ENCODE results near the gene BCO1. TPM values are rescaled to one million over a fixed set of nuclear protein-coding genes. Genes with fewer than 3 reads are reported as not detected.

The BCO1 gene
- total RNA-seq, 2 experiments from 2014 or later: not detected

DNA sequence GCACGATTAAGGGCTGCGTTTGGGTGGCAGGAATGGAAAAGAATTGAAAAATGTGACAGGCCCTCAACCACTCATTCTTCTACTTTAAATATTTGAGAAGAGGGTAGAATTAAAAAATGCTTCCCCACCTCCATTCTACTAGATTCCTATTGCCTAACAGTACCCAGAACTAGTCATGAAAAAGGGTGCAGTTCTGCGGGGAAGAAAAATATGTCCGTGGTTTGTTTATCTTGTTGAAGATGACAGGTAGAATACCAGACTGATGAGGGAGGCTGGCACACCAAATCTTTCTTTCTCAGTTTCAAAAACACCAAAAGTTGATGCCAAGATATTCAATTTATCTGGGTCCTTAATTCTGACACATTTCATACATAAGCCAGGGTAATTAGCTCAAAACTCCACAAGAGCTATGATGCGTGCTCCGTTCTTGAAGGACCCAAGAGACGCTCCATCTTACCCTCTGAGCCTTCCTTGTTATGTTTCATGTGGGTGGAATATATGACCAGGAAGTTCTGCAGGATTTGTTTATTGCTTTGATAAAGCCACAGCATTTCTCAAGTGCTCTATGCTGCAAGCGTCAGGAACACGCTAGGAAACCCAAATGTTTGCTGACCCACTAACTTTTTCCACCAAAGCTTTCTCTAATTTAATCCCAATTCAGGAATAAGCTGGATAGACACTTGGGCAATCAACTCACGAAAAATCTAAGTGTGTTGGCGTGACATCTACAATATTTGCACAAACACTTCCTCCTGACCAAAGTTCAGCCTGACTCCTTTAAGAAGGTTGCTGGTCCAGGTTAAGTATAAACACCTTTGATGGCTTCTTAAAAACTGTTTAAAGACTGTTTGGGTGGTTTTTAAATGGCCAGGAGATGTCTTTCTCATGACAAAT, 55.7 kb downstream of the BCO1 start:
- Mint-ChIP-seq H3K4me3 (no peak overlapping the region), H3K4me1 (no peaks in the 10 kb centered on the region), H3K9me3 (no peaks in the 10 kb centered on the region), H3K27ac (no peak overlapping the region), H3K27me3 (peaks cover 12% of the 10 kb centered on the region), H3K36me3 (ENCODE audit: low read depth) (no peaks in the 10 kb centered on the region)
- no peak for DNase-seq
- ChIA-PET POLR2A (no interaction called here), CTCF (no interaction called here)

DNA sequence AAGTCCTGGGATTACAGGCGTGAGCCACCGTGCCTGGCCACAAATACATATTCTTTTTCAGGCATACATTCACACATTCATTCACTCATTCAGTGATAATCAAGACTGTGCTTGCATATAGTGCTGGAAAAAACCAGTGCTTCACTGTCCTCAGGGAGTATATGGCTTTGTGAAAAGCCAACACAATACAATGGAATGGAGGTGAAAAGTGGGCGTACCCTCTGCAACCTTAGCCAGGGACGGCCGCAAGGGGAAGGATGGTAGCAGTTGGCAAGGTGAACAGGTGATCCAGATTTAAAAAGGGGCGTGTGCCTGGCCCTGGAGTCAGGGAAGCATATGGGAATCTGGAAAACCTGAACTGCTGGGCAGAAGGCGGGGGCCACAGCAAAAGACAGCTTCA, 58.1 kb downstream of the BCO1 start:
- CTCF ChIA-PET: interaction anchor here (0.8 kb wide), 1 partner anchor 35 kb away, joined by 3 read pairs; no protein-coding TSS in a partner anchor
- POLR2A ChIA-PET: no interaction called here
- Mint-ChIP-seq H3K27me3 (peaks cover 14% of the 10 kb centered on the region), H3K4me1 (no peaks in the 10 kb centered on the region), H3K27ac (no peak overlapping the region), H3K36me3 (ENCODE audit: low read depth) (no peaks in the 10 kb centered on the region), H3K9me3 (no peaks in the 10 kb centered on the region), H3K4me3 (no peak overlapping the region)
- no peak for DNase-seq

DNA sequence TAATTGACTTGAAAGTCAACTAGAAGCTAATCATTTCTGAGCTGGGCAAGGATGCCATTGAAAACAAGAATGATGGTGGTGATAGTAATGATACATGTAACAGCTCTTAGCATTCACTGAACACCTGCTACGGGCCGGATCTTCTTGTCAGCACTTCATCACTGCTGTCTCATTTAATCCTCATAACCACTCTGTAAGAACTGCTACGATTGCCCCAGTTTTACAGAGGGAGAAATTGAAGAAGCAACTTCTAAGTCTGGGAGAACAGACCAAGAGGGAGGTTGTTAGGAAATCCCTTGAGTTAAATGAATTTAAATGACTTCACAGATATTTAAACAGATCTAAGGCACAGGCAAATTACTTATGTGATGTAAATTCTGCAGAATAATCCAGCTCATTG, 69.3 kb downstream of the BCO1 start:
- Mint-ChIP-seq H3K36me3 (ENCODE audit: low read depth) (no peaks in the 10 kb centered on the region), H3K4me1 (peaks cover 7% of the 10 kb centered on the region), H3K9me3 (no peaks in the 10 kb centered on the region), H3K27ac (no peak overlapping the region), H3K4me3 (no peak overlapping the region), H3K27me3 (no peaks in the 10 kb centered on the region)
- ChIA-PET CTCF (interaction anchor here (0.6 to 1.5 kb wide), 3 partner anchors 50 to 1762 kb away, joined by 3 to 8 read pairs (median 3); partner anchors contain the start of gene ATMIN), POLR2A (no interaction called here)
- DNase-seq: no peak

DNA sequence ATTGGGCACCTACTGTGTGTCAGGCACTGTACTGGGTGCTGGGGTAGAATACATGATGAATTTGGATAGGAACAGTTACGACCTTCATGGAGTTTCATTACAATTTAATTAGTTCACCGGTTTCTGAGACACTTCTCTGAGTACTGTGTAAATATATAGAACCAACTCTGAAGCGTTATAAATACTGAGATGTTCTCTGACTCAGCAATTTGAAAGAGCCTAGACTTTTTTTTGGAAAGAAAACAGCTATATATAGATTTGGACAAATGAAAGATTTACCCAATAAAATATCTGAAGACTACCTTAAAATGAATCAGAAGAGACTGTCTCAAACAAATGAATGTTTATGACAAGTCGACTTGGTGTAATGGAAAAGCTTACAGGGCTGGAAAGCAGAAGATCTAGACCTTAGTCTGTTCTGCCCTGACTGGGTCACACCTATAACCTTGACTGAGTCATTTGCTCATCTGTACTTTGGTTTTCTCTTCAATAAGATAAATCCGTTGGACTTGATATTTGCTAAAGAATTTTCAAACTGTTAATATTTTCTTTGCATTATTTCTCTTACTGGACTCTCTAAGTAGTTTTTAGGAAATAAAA, 71.7 kb downstream of the BCO1 start:
- H3K4me1 Mint-ChIP-seq: peaks cover 26% of the 10 kb centered on the region
- ChIA-PET POLR2A (interaction anchor here (0.7 kb wide), 1 partner anchor 14 kb away, joined by 3 read pairs; no protein-coding TSS in a partner anchor), CTCF (interaction anchor here (0.9 kb wide), 1 partner anchor 49 kb away, joined by 4 read pairs; no protein-coding TSS in a partner anchor)
- no peak overlapping the region for H3K27ac Mint-ChIP-seq
- H3K9me3 Mint-ChIP-seq: no peaks in the 10 kb centered on the region
- peaks cover 5% of the 10 kb centered on the region for H3K36me3 Mint-ChIP-seq (ENCODE audit: low read depth)
- H3K4me3 Mint-ChIP-seq: no peak overlapping the region
- no peak for DNase-seq
- no peaks in the 10 kb centered on the region for H3K27me3 Mint-ChIP-seq

DNA sequence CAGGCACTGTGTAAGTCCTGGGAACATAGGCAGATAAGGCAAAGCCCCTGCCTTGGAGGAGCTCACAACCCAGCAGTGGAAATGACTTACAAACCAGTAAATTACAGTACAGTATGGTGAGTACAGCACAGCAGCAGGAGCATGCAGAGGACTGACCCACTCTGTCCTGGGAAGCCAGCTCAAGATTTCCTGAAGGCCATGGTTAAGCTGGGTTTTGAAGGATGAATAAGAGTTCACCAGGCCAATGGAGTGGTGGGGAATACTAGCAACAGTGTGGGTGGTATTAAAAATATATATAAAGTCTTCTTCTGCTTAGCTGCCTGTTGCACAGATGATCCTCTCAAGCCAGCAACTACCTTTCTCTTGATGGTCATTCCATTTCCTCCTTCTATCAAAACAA, 73.3 kb downstream of the BCO1 start:
- Mint-ChIP-seq H3K36me3 (ENCODE audit: low read depth) (peaks cover 5% of the 10 kb centered on the region), H3K4me3 (no peak overlapping the region), H3K27me3 (no peaks in the 10 kb centered on the region), H3K4me1 (peaks cover 37% of the 10 kb centered on the region), H3K27ac (no peak overlapping the region), H3K9me3 (no peaks in the 10 kb centered on the region)
- POLR2A ChIA-PET: no interaction called here
- CTCF ChIA-PET: no interaction called here
- no peak for DNase-seq

DNA sequence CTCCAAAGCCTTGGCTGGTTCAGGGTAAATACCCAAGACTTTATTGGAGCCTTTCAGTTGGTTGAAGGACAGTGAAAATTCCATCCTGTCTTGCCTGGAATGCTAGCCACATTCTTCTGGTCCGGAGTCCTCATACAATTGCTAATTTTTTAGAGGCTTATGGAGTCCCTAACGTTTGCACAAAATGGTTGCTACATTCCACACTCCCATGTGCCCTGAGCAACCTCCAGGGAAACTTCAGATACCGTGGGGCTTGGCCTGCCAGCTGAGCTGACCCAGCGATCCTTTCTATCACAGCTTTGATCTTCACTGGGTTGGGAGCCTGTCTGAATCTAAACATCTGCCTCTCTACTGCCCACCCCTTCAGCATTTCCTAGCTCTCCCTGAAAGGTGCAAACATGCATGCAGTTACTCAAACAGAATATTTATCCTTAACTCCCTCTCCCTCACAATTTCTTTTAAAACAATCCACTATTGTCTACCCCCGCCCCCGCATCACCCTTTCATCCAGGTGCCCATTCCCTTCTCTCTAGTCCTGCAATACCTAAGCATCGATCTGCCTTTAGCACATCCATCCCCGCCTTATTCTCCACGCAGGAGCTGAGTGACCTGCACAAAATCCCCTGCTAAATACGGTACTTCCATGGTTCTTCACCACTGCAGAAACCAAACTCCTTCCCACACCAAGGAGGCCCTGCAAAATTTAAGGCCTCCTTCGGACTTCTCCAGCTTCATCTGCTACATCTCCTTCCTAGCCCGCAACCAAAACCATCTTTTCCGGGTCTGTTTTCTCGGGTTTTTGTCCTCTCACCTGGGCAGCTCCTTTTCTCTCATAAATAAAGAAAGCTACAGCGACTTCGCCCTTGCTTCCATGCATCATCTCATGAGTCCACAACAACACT, 75.5 kb downstream of the BCO1 start:
- ChIA-PET CTCF (interaction anchor here (0.5 to 1.5 kb wide), 6 partner anchors 13 to 278 kb away, joined by 3 to 4 read pairs (median 4); partner anchors contain the start of genes ATMIN and C16orf46), POLR2A (interaction anchor here (0.6 to 1.5 kb wide), 12 partner anchors 47 to 480 kb away, joined by 3 to 10 read pairs (median 4); partner anchors contain the start of genes ATMIN, C16orf46, CENPN and CMC2)
- H3K36me3 Mint-ChIP-seq (ENCODE audit: low read depth): peaks cover 5% of the 10 kb centered on the region
- H3K4me3 Mint-ChIP-seq: peak overlapping the region; percentile 84
- peak overlapping the region; percentile 76 for H3K27ac Mint-ChIP-seq
- H3K4me1 Mint-ChIP-seq: peaks cover 45% of the 10 kb centered on the region
- peak; percentile 18 for DNase-seq
- H3K27me3 Mint-ChIP-seq: no peaks in the 10 kb centered on the region
- no peaks in the 10 kb centered on the region for H3K9me3 Mint-ChIP-seq

DNA sequence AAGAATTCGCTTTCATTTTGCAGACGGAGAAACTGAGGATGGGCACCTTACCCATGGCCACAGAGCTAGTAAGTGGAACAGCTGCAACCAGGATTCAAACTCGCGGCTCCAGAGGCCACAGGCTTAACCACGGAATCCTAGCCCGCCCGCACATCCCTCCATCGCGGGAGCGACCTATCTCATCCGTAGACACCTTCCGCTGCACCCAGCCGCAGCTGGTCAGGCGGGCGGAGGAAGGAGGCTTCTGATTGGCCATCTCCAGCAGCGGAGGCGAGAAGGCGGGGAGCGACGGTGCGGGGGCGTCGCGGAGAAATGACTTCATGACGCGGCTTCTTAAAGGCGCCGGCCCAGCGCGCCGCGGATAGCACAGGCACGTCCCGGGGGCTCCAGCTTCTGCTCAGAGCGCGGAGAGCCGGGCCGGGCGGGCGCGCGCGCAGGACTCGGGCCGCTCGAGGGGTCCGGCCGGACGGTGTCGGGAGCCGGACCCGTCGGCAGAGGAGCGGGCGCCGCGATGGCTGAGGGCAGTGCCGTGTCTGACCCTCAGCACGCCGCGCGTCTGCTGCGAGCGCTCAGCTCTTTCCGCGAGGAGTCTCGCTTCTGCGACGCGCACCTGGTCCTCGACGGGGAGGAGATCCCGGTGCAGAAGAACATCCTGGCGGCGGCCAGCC, 76.2 kb downstream of the BCO1 start, which contains the start of gene GAN:
GAN (plus strand) TSS at position 360 of the 668 bp plus-strand sequence; CDS start at position 512, 152 bp downstream.
- Mint-ChIP-seq H3K4me3 (peak within 1 kb of the TSS; percentile 84), H3K36me3 (ENCODE audit: low read depth) (peaks cover 5% of the 10 kb centered on the region), H3K9me3 (no peaks in the 10 kb centered on the region), H3K27ac (peak within 1 kb of the TSS; percentile 76), H3K27me3 (no peaks in the 10 kb centered on the region), H3K4me1 (peaks cover 45% of the 10 kb centered on the region)
- ChIA-PET POLR2A (interaction anchor here (0.6 to 1.5 kb wide), 13 partner anchors 48 to 479 kb away, joined by 3 to 10 read pairs (median 3); partner anchors contain the start of genes ATMIN, C16orf46, CENPN and CMC2), CTCF (interaction anchor here (0.6 to 1.5 kb wide), 4 partner anchors 53 to 279 kb away, joined by 3 to 4 read pairs (median 4); partner anchors contain the start of genes ATMIN and C16orf46)
- peak; percentile 96 for DNase-seq

DNA sequence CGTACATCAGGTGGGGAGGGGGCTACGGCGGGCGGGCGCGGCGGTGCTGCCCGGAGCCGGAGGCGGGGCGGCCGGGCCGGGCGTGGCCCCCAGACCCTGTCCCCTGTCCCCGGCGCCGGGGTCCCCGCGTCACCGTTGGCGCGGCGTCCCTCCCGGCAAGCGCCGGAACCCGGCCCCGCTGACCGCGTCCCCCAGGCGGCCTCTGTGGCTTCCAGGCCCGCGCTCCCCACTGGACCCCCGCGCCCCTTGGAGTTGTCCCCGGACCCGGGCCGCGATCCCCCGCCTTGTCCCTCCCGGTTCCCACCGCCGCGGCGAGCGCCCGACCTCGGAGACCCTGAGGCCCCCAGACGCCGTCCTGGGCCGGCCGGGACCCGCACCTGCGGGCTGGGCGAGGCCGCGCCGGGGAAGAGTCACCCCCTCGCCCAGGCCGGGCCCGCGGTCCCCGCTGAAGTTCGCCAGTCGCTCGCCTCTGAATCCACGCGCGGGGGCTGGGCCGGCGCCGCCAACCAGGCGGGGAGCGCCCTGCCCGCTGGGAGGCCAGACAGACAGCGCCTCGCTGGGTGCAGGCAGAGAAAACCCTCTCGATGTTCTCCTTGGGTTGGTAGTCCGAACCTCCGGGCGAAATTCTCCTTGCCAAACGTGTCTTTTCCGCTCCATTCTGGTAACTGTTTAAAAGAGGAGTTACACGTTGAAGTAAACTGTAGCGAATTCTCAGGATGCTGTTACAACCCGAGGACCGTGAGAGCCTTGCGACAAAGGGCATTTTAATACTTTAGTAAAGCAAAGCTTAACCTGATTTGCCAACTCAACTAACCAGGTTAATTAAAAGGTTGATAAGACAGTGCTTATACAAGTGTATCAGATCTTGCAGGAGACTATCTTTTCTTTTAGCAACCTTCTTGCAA, 77.0 kb downstream of the BCO1 start:
- Mint-ChIP-seq H3K36me3 (ENCODE audit: low read depth) (peaks cover 5% of the 10 kb centered on the region), H3K4me1 (peaks cover 42% of the 10 kb centered on the region), H3K4me3 (peak overlapping the region; percentile 84), H3K27me3 (no peaks in the 10 kb centered on the region), H3K27ac (peak overlapping the region; percentile 58), H3K9me3 (no peaks in the 10 kb centered on the region)
- DNase-seq: peak; percentile 51
- ChIA-PET CTCF (interaction anchor here (1.0 to 1.5 kb wide), 2 partner anchors 239 to 415 kb away, joined by 3 to 4 read pairs; partner anchors contain the start of gene C16orf46), POLR2A (interaction anchor here (0.6 to 1.5 kb wide), 8 partner anchors 130 to 438 kb away, joined by 3 to 10 read pairs (median 4); partner anchors contain the start of genes ATMIN, C16orf46, CENPN and CMC2)

DNA sequence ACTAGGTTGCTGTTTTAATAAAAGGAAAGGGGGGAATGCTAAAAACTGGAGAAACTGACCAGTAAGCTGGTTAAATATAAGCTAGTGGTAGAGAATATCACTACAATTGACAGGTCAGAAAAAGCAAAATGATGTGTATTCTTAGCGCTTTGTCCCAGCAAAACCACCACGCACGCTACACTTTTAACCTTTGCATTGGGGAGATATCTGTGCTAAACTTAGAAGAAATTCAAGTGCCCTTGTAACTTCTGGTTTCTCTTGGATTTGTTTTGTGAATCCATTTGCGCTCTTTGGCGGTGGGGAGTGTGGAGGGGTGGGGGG, 77.6 kb downstream of the BCO1 start:
- Mint-ChIP-seq H3K4me1 (peaks cover 42% of the 10 kb centered on the region), H3K27ac (peak overlapping the region; percentile 57), H3K27me3 (no peaks in the 10 kb centered on the region), H3K9me3 (no peaks in the 10 kb centered on the region), H3K36me3 (ENCODE audit: low read depth) (peaks cover 5% of the 10 kb centered on the region), H3K4me3 (peak overlapping the region; percentile 79)
- DNase-seq: no peak
- ChIA-PET CTCF (interaction anchor here (1.0 kb wide), 1 partner anchor 414 kb away, joined by 3 read pairs; no protein-coding TSS in a partner anchor), POLR2A (no interaction called here)

DNA sequence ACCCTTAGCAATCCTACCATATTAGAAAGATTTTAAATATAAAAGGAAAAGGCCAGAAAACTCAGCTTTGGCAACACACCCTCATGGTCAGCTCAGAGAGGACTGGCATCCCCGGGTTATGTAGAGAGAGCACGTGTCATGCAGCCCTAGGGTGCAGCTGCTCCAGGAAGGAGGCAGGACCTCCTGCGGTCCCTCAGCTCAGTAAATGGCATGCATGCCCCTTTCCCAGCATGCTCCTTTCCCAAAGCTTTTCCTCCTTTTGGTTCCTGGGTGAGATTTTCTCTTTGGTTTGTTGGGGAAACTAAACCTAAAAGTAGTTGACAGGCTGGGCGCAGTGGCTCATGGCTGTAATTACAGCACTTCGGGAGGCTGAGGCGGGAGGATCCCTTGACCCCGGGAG, 80.2 kb downstream of the BCO1 start:
- Mint-ChIP-seq H3K4me1 (peaks cover 32% of the 10 kb centered on the region), H3K27ac (no peak overlapping the region), H3K4me3 (no peak overlapping the region), H3K27me3 (no peaks in the 10 kb centered on the region), H3K36me3 (ENCODE audit: low read depth) (peaks cover 5% of the 10 kb centered on the region), H3K9me3 (no peaks in the 10 kb centered on the region)
- CTCF ChIA-PET: interaction anchor here (1.7 to 1.8 kb wide), 2 partner anchors 57 to 114 kb away, joined by 3 to 5 read pairs; no protein-coding TSS in a partner anchor
- POLR2A ChIA-PET: no interaction called here
- no peak for DNase-seq

DNA sequence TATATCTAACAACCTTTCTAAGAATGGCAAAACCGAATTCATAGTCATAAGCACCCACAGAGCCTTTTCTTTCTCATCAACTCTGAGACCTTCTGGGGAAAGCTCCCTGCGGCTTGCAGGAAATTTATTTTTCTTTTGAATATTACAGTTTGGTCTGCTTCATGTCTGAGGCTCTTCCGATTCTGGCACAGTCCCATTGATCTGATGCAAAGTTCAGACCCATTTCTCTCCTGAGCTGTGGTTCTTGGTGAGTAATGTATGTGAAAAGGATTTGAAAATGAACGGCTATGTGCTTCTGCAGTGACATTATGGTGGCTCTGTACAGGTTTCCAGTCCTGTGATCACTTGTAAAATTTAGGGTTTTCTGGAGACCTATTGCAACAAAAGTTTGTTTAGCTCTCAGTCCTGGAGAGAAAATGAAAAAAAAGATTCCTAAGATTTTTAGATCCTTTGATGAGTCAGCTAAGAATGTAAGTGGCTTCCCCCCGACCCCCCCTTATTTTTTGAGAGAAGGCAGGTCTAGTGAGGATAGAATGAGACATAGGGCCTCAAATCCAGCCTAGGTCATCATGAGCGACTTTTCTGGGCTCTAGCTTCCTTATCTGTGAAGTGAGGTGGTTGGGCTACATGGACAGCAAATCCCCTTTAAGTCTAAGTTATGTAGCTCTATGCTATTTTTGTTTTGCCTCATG, 80.9 kb downstream of the BCO1 start:
- Mint-ChIP-seq H3K4me3 (no peak overlapping the region), H3K27ac (no peak overlapping the region), H3K27me3 (no peaks in the 10 kb centered on the region), H3K36me3 (ENCODE audit: low read depth) (peaks cover 3% of the 10 kb centered on the region), H3K4me1 (peaks cover 25% of the 10 kb centered on the region), H3K9me3 (no peaks in the 10 kb centered on the region)
- ChIA-PET CTCF (interaction anchor here (1.7 to 1.8 kb wide), 2 partner anchors 58 to 114 kb away, joined by 3 to 5 read pairs; no protein-coding TSS in a partner anchor), POLR2A (no interaction called here)
- no peak for DNase-seq
